ENCODE data around the gene MGLL.

- TF ChIP-seq MITF (IDR thresholded peaks at IDR 0.05) (no peak), PURB (CRISPR knock-in tag; IDR thresholded peaks at IDR 0.05; ENCODE audit: low read depth) (no peak), MTA3 (IDR thresholded peaks at IDR 0.05; ENCODE audit: borderline replicate concordance) (no peak), E2F6 (IDR thresholded peaks at IDR 0.05; ENCODE audit: borderline replicate concordance in 1 of 2, extremely low read depth in 1 of 2, insufficient read depth in 1 of 2, insufficient read length in 1 of 2, low read depth in 1 of 2, low read length in 1 of 2, poor library complexity in 1 of 2, severe bottlenecking in 1 of 2) (no peak), ARID3B (CRISPR knock-in tag; IDR thresholded peaks at IDR 0.05; ENCODE audit: borderline replicate concordance) (no peak), NFE2 (IDR thresholded peaks at IDR 0.05; ENCODE audit: low read depth) (no peak), MLX (CRISPR knock-in tag; conservative IDR thresholded peaks at IDR 0.05) (no peak)
Measured at GRCh38 chr3:127699416-127700300, 122.7 kb downstream of the MGLL start.
